Gastrocnemius medialis (tissue), 4 donors: ENCODE results near the gene CEP97. TPM values are rescaled to one million over a fixed set of nuclear protein-coding genes. Genes with fewer than 3 reads are reported as not detected.

Experiments
- ATAC-seq, 2 donors: fragments of 150-250 bp; one replicate each; pipeline ENCODE4 v1.9.1; 2016
- DNase-seq, 2 donors: peaks; one replicate each; pipeline ENCODE4 v3.0.0-alpha.2; 2019
- H3K27ac ChIP-seq, 4 donors: fragments of 200-600 bp; sonication (generic); 1 replicate in 1 of 4; 2 replicates in 3 of 4; pipeline ENCODE4 v1.5.1; 2016 to 2018; ENCODE audit warnings: mild to moderate bottlenecking in 2 of 4, moderate library complexity in 1 of 4
- H3K27me3 ChIP-seq, 3 donors: fragments of 200-600 bp; sonication (generic) in 2 of 3; 1 replicate in 1 of 3; 2 replicates in 2 of 3; pipeline versions ENCODE4 v1.5.1 to v1.6.0; 2016 to 2019; ENCODE audit warnings: mild to moderate bottlenecking in 1 of 3, moderate library complexity in 1 of 3
- H3K36me3 ChIP-seq, 2 donors: fragments of 200-600 bp; sonication (generic) in 1 of 2; one replicate each; pipeline ENCODE4 v1.5.1; 2017 to 2018
- H3K4me1 ChIP-seq, 2 donors: fragments of 200-600 bp; sonication (generic) in 1 of 2; one replicate each; pipeline ENCODE4 v1.5.1; 2016 to 2017; ENCODE audit warnings: mild to moderate bottlenecking in 2 of 2
- H3K4me3 ChIP-seq, 4 donors: fragments of 200-600 bp; sonication (generic) in 3 of 4; 1 replicate in 1 of 4; 2 replicates in 3 of 4; pipeline ENCODE4 v1.5.1; 2016 to 2019; ENCODE audit warnings: mild to moderate bottlenecking in 2 of 4
- H3K9me3 ChIP-seq, 3 donors: fragments of 200-600 bp; sonication (generic) in 2 of 3; 1 replicate in 1 of 3; 2 replicates in 2 of 3; pipeline ENCODE4 v1.5.1; 2016 to 2019
- POLR2A ChIP-seq, 2 donors: fragments of 450-650 bp; IDR thresholded peaks; one replicate each; pipeline ENCODE4 v1.6.1; 2017; ENCODE audit warnings: antibody characterized with exemption in 2 of 2, mild to moderate bottlenecking in 2 of 2, moderate library complexity in 2 of 2
- in situ Hi-C, 4 donors: fragments of 200-750 bp; cut with MboI; loops; one replicate each; pipeline versions ENCODE4 v1.15.0 to v1.8.0; 2017; ENCODE audit warnings: low sequenced_read_pairs in 4 of 4
- intact Hi-C: fragments of 100-400 bp; cut with DNase I; formaldehyde crosslinking; loops from one replicate; pipeline ENCODE4 v1.15.1; 2023; ENCODE audit warnings: low total_unique reads
- total RNA-seq, 4 donors: library from RNA; depleted of rRNA; stranded (reverse); fragments of >200 nt; gene quantifications; one replicate each; pipeline versions ENCODE4 v1.1.0 to v1.2.3, GENCODE V29; 2016
- TF ChIP-seq, protein P1 (sequence below), 5 experiments: fragments of 450-650 bp in 3 of 5; fragments of 200-600 bp in 2 of 5; sonication (generic) in 2 of 5; IDR thresholded peaks in 4 of 5; conservative IDR thresholded peaks in 1 of 5; 1 replicate in 4 of 5; 2 replicates in 1 of 5; pipeline ENCODE4 v1.5.1; 2016 to 2019; ENCODE audit warnings: antibody characterized with exemption in 5 of 5, mild to moderate bottlenecking in 3 of 5, moderate library complexity in 3 of 5

The CEP97 gene
- 10 to 100 TPM in 3 of 4 donors, 1 to 10 TPM in 1; 8.3 to 20.0 (median 13.2) TPM for total RNA-seq

- Histone ChIP-seq H3K27me3 (no peaks in the 10 kb centered on the region), H3K27ac (peak within 1 kb of the TSS; percentile 74 to 81 (median 76)), H3K9me3 (no peaks in the 10 kb centered on the region), H3K36me3 (peaks cover 0 to 21% of the 10 kb centered on the region in 2 donors), H3K4me3 (peak within 1 kb of the TSS; percentile 76 to 87 (median 85)), H3K4me1 (peaks cover 10 to 32% of the 10 kb centered on the region in 2 donors)
- peak; percentile 86 to 90 for DNase-seq
- ATAC-seq: peak; percentile 98 to 99
- intact Hi-C loops: loop anchor here (1.0 to 2.0 kb wide), 5 partner anchors 29 to 150 kb away; partner anchors contain the start of genes NXPE3, PCNP, RPL24 and ZBTB11
- in situ Hi-C loops: no loop called here
- TF ChIP-seq, protein P1, sequence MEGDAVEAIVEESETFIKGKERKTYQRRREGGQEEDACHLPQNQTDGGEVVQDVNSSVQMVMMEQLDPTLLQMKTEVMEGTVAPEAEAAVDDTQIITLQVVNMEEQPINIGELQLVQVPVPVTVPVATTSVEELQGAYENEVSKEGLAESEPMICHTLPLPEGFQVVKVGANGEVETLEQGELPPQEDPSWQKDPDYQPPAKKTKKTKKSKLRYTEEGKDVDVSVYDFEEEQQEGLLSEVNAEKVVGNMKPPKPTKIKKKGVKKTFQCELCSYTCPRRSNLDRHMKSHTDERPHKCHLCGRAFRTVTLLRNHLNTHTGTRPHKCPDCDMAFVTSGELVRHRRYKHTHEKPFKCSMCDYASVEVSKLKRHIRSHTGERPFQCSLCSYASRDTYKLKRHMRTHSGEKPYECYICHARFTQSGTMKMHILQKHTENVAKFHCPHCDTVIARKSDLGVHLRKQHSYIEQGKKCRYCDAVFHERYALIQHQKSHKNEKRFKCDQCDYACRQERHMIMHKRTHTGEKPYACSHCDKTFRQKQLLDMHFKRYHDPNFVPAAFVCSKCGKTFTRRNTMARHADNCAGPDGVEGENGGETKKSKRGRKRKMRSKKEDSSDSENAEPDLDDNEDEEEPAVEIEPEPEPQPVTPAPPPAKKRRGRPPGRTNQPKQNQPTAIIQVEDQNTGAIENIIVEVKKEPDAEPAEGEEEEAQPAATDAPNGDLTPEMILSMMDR (IDR thresholded peaks at IDR 0.05 in 4 of 5, conservative IDR thresholded peaks at IDR 0.05 in 1 of 5): no peak
- TF ChIP-seq POLR2A (IDR thresholded peaks at IDR 0.05): peak; percentile 33
These were observed at the start of gene CEP97 for GRCh38 chr3:101724329-101725193. Gene CEP97, plus strand, starts transcription at chr3:101724614. Its CDS starts 63 bp downstream, at chr3:101724677.

DNA sequence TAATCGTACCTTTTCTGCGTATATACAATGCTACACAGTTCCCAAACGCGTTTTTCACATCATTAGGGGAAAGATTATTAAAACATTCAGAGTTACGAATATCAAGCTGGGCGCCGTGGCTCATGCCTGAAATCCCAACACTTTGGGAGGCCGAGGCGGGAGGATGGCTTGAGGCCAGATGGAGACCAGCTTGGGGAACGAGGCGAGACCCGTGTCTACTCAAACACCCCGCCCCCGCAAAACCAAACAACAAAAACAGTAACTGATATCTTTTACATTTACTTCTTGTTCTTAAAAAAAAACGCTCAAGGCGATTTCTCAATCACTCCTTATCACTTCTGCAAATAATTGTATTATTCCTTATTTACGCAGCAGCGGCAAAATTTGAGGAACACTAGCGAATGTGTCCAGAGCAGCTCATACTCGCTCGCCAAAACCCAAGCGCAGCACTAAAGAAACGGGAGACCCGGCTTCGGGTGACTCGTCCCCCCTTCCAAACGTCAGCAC, 48.7 kb upstream of the CEP97 start:
- DNase-seq: no peak

GRCh38 chr3:101676216-101676764, 48.1 kb upstream of the CEP97 start:
- DNase-seq: peak; percentile 86 to 90
- Histone ChIP-seq H3K4me1 (peaks cover 17 to 23% of the 10 kb centered on the region in 2 donors), H3K9me3 (no peaks in the 10 kb centered on the region), H3K4me3 (peak overlapping the region; percentile 86 to 100 (median 99)), H3K36me3 (peaks cover 0 to 19% of the 10 kb centered on the region in 2 donors), H3K27me3 (no peaks in the 10 kb centered on the region), H3K27ac (peak overlapping the region; percentile 95 to 99 (median 98))
- intact Hi-C loops: loop anchor here (5.0 kb wide), 1 partner anchor 164 kb away; the partner anchor contains the start of gene SENP7
- peak; percentile 68 to 72 for ATAC-seq
- in situ Hi-C loops: no loop called here
- TF ChIP-seq, protein P1 (IDR thresholded peaks at IDR 0.05 in 4 of 5, conservative IDR thresholded peaks at IDR 0.05 in 1 of 5): peak in 3 of 5 experiments; percentile 24 to 25 (median 24)
- TF ChIP-seq POLR2A (IDR thresholded peaks at IDR 0.05): peak; percentile 57 to 75

More for the DNA sequence above, 48.7 kb upstream of the CEP97 start:
- Histone ChIP-seq H3K4me1 (peaks cover 17 to 23% of the 10 kb centered on the region in 2 donors), H3K27me3 (no peaks in the 10 kb centered on the region), H3K9me3 (no peaks in the 10 kb centered on the region), H3K27ac (peak overlapping the region; percentile 95 to 99 (median 98)), H3K4me3 (peak overlapping the region; percentile 86 to 100 (median 99)), H3K36me3 (peaks cover 0 to 19% of the 10 kb centered on the region in 2 donors)
- no peak for TF ChIP-seq POLR2A (IDR thresholded peaks at IDR 0.05)
- TF ChIP-seq, protein P1 (IDR thresholded peaks at IDR 0.05 in 4 of 5, conservative IDR thresholded peaks at IDR 0.05 in 1 of 5): no peak
- intact Hi-C loops (loop anchor here (5.0 kb wide), 1 partner anchor 163 kb away; the partner anchor contains the start of gene SENP7), in situ Hi-C loops (no loop called here)
- ATAC-seq: no peak

DNA sequence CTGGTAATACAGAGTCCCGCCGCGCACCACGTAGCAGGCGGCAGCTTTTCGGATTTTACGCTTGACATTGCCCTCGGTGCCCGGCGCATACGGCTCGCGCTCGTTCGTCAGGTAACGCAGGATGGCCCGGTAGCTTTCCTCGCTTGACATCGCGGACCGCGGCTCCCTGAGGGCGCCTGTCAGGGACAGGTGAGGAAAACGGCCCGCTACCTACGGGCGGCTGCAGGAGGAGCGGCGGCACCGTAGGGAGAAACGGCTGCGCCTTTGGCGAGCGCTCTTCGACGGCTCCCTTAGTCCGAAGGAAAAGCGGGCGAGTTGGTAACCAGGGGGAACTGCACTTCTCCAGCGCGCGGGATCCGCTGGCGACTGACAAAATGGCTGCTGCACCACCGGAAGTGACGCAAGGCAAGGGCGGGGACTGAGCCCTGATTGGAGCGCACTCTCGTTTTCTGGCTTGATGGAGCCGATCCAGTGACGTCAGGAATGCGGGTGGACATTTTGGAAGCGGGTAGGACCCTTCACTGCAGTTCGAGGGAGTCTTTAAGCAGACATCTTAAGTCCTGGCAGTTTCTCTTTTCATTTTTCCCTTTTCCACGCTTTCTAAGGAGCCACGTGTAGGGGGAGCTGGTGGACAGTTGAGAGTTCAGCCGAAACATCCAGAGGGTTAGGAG, 47.5 kb upstream of the CEP97 start, which contains the start of gene ZBTB11:
TSS of gene ZBTB11 (minus strand) at position 368 of the 671 bp plus-strand sequence. CDS start at position 150, 218 bp downstream.
- Histone ChIP-seq H3K4me1 (peaks cover 17 to 23% of the 10 kb centered on the region in 2 donors), H3K9me3 (no peaks in the 10 kb centered on the region), H3K4me3 (peak within 1 kb of the TSS; percentile 86 to 100 (median 99)), H3K27ac (peak within 1 kb of the TSS; percentile 95 to 99 (median 98)), H3K27me3 (no peaks in the 10 kb centered on the region), H3K36me3 (peaks cover 0 to 22% of the 10 kb centered on the region in 2 donors)
- ATAC-seq: peak; percentile 96 to 98
- TF ChIP-seq, protein P1 (IDR thresholded peaks at IDR 0.05 in 4 of 5, conservative IDR thresholded peaks at IDR 0.05 in 1 of 5): peak in 2 of 5 experiments; percentile 32 to 35
- TF ChIP-seq POLR2A (IDR thresholded peaks at IDR 0.05): peak; percentile 88 to 92
- intact Hi-C loops: loop anchor here (1.0 to 5.0 kb wide), 4 partner anchors 9 to 165 kb away; partner anchors contain the start of genes CEP97, PCNP, RPL24 and SENP7
- in situ Hi-C loops: no loop called here
- DNase-seq: peak; percentile 99
